ENCODE results near the gene DNAI4.
"Not testable (repeated sequence)": the region's sequence is repeated elsewhere in the genome, so short reads cannot be mapped to it uniquely, and the experiment has no call there.

DNAI4 gene

DNA sequence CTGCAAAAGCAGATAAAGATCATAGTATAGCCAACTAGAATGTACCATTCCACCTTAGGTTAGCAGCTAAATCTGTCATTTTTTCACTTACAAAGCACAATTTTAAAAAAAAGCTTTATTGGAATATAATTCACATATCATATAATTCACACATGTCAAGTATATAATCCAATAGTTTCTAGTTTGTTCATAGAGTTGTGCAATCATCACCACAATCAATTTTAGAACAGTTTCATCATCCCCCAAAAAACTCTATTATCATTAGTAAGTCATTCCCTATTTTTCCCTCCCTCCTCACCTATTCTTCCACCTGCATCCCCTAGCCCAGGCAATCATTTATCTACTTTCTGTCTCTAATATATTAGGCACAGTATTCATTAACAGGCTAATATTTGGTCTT lies 91.5 kb downstream of the DNAI4 start:
- DNase-seq (ENCODE audit: low read depth) = no peak

DNA sequence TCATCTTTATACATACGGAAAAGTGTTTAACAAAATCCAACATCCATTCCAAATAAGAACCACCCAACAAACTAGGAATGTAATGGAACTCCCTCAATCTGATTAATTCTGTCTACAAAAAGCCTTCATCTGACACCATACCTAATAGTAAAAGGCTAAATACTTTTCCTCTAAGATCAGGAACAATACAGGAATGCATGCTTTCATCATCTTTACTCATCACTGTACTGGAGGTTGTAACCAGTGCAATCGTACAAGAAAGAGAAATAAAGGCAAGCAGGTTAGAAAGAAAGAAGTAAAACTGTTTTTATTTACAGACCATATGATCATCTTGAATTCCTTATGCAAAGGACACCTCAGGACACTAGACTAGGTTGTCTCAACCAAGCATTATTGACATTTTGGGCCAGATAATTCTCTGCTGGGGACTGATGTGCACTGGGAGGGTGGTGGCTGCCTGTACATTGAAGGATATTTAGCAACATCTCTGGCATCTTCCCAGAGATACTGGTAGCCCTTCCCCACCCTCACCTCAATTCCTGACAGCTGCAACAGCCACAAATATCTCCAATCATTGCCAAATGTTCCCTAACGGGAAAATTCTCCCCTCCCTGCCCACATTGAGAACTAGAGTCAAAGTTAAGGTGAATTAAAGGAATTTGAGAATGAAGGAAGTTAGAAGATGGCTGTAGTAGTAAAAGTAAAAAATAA lies 93.0 kb downstream of the DNAI4 start:
- DNase-seq (ENCODE audit: low read depth) = peak; percentile 11

DNA sequence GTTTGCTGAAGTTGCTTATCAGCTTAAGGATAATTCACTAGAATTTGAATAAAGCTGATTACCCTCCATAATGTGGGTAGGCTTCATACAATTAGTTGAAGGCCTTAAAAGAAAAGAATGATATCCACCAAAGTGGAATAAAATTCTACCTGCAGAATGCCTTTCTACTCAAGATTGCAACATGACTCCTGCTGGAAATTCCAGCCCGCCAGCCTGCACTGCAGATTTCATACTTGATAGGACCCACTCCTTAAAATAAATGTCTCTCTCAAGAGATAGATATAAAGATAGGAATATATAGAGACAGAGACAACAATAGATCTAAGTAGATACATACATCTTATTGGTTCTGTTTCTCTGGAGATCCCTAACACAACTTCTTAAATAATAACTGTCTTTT lies 99.9 kb downstream of the DNAI4 start:
- DNase-seq (ENCODE audit: low read depth) = no peak

DNA sequence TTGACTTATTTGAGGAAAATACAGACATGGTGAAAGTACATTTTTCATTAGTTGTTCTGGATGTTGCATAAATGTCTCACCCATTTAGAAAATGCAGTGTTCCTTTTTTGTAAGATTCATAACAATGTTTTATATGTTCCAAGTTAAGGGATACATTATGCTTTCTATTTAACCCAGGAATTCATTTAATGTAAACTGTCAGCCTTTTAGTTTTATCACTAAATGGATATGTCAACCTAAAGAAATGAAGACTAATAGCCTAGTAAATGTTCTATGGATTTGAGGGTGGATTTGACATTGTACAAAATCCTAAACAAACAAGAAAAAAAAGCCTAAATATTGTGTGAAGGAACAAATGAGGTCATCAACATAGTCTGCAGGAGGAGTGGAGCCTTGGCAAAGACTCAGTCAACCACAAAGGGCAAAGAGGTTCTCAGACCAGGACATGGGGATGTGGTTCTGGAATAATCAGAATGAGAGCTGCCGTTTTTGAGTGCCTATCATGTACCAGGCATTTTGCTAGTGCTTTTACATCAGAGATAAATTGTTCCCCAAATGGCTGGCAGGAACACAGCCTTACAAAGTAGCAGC lies 114.8 kb downstream of the DNAI4 start:
- peak; percentile 80 for DNase-seq (ENCODE audit: low read depth)

DNA sequence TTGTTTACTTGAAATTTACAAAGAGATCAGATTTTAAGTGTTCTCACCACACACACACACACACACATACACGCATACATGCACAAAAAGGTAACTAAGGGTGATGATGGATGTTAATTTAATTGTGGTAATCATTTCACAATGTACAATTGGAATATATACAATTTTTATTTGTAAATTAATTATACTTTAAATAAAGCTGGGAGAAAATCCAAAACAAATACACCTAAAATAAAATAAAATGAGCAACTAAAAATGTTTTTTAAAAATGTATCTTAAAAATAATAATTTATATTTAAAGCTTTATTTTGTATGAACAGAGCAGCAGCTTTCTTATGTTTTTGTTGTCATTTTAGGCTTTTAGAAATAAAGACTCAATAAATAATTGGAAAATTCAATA lies 115.4 kb downstream of the DNAI4 start:
- DNase-seq (ENCODE audit: low read depth) = no peak

DNA sequence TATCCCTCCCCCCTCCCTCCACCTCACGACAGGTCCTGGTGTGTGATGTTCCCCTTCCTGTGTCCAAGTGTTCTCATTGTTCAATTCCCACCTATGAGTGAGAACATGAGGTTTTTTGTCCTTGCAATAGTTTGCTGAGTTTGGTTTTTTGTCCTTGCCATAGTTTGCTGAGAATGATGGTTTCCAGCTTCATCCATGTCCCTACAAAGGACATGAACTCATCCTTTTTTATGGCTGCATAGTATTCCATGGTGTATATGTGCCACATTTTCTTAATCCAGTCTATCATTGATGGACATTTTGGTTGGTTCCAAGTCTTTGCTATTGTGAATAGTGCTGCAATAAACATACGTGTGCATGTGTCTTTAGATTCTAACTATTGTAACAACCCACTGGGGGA lies 128.8 kb downstream of the DNAI4 start:
- DNase-seq (ENCODE audit: low read depth) = not testable (repeated sequence)

DNA sequence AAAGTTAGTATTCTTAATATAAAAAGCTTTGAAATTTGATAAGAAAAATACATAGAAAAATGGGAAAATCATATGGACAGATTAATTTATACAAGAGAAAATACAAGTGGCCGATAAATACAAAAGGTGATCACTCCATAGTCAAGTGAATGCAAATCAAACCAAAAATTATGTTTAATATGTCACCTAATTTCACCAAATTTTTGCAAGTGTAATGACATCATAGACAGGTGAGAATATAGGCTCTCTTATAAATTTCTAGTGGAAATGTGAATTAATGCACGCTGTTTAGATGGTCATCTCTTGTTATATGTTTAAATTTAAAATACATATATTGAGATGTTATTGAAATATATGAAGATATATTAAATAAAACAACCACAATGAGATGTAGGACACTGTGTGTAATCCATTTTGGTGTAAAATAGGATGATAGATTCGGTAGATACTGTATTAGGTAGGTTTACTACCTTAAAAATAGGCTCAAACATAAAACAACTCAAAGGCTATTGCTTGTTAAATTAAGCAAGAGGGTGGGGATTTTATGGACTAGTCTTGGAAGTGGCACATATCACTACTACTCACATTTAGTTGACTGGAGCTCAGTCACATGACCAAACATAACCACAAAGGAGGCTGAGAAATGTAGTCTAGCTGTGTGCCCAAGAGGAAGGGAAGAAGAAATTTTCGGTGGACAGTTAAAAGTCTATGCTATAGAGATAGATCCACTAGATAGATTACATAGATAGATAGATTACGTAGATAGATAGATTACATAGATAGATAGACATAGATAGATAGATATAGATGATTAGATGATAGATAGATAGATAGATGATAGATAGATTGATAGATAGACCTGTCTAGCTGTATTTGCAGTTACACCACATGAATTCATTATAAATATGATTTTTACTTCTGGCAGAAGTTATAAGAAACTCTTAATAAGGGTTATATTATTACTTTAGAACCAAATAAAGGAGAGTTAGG lies 132.7 kb downstream of the DNAI4 start:
- DNase-seq (ENCODE audit: low read depth) = no peak

DNA sequence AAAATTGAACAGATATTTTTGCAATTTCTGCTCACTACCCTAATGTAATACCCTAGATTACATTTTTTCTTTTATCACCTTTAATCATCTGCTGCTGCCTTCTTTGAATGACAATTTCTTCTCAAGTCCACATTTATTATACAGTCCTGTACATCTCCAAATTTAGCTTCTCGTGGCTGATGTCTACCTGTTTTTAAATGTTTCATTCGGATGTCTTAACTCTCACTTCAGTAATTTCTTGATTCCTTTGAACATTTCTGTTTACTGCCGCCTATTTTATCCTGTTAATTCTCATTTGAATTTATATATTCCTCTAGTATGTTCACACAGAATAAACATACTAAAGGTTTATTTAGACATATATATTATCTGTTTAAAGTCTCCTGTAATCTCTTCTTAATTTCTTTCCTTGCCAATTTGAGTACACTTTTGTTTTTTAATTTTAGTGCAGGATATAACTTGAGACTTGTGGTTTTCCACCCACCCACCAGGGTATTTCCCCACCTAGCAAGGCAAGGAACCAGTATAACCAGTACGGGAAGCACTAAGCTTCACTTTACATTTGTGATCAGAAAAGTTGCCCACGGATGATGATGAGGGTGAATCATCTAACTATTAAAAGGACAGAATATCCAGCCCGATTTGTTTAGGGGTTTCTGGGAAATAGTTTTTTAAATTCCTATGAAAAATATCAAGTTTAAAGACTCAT lies 136.3 kb downstream of the DNAI4 start:
- no peak for DNase-seq (ENCODE audit: low read depth)

DNA sequence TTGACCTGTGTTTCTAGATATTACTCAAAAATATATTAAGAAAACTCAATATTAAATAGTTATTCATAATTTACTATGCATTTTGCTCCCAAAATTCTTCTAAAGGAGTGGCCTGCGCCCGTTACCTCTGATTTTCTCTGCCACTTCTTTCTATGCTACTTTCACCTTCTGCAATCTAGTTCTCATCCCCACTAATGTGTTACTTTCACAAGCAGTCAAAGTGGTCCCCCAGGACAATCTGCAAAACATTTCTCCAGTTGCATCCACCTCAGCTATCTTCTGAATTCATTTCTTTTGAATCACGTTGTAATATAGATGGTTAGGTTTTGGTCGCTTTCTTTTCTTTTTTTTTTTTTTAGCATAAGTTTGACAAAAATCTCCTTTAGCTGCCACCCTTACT lies 137.0 kb downstream of the DNAI4 start:
- no peak for DNase-seq (ENCODE audit: low read depth)

DNA sequence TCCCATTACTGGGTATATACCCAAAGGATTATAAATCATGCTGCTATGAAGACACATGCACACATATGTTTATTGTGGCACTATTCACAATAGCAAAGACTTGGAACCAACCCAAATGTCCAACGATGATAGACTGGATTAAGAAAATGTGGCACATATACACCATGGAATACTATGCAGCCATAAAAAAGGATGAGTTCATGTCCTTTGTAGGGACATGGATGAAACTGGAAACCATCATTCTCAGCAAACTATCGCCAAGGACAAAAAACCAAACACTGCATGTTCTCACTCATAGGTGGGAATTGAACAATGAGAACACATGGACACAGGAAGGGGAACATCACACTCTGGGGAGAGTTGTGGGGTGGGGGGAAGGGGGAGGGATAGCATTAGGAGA lies 138.9 kb downstream of the DNAI4 start:
- not testable (repeated sequence) for DNase-seq (ENCODE audit: low read depth)

DNA sequence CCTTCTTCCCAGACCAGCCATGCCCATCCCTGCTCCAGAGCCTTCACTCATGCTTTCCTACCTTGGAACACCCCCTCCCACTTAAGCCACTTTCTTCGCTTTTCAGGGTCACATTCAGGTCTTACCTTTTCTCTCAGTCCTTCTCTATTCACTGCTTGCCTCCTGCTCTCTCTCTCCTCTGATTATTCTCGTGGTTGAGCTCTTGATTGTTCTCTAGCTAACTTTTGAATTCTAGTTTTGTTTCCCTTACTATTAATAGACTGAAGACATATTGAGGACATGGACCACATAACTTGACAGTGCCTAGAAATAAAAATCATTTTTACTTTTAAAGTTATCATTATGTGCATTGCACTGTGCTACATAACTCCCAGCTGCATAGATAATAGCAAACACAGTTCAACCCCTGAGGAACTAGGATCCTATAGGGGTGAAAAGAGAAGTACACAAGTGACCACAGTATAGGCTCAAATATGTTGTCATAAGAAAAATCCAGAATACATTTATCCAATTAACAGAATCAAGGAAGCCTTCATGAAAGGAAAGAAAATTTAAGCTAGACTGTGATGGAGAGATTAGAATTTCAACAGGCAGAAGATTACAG lies 145.1 kb downstream of the DNAI4 start:
- DNase-seq (ENCODE audit: low read depth) = no peak

DNA sequence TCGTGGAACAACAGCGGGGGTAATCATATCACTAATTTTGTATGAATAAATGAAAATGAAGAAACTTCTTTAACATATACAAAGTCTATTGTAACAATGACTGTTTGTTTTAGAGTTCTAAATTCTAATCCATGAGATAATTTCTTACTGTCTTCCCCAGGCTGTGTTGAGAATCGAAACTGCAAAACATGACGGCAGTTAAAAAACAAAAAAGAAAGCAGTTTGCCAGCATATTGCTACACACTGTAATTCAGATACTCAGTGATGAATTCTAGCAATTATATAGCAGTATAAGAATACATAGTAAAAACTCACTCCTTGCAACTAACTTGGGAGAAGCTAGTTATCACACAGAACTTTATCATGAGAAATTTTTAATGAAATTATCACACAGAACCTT lies 145.7 kb downstream of the DNAI4 start:
- no peak for DNase-seq (ENCODE audit: low read depth)

DNA sequence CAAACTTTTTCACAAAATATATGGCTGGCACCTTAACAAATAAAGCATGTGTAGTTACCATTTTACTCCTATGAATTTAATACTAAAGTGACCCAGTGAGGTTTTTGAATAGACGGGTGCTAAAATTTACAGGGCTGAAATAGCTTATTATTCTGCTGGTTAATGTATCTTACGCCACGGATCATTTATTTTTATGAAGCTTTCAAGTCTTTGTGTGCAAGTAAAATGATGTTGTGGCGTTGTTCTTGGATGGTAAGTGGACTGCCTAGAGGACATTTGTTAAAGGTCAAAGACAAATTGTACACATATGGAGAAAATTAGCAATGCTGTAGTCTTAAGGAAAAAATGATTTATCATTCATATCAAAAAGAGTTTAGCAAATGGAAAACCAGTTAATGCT lies 146.4 kb downstream of the DNAI4 start:
- DNase-seq (ENCODE audit: low read depth) = no peak

DNA sequence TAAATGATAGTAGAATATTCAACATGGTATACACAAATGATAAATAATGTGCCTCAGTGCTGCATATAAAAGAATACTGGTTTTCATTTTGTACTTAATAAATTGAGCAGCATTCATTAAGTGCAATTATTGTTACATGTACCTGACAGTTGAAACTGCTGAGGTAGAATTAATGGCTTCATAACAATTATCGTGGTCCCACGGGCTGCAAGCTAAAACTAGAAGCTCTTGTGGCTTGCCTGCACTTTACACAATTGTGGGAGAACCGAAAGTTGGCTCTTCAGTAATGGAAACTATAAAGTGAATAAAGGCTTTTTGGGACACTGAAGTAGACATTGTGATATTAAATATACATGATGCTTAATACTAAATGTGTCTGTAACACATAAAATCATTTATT lies 146.8 kb downstream of the DNAI4 start:
- no peak for DNase-seq (ENCODE audit: low read depth)

DNA sequence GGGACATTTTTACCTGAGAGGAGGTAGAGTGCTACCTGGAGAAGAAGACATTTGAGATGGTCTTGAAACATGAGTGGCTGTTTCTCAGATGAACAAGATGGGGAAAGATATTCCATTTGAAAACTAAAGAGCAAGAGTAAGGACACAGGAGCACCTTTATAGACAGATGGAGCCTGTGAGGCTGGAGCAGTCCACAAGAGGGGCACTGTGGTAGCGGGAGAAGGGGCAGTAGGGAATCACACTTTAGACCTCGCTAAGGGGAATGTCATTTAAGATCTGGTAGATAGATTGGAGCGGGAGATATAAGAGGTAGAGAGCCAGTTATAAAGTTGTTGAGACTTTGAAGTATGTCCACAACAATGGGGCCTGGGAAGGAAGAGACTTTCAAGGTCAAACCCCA lies 149.0 kb downstream of the DNAI4 start:
- no peak for DNase-seq (ENCODE audit: low read depth)

DNA sequence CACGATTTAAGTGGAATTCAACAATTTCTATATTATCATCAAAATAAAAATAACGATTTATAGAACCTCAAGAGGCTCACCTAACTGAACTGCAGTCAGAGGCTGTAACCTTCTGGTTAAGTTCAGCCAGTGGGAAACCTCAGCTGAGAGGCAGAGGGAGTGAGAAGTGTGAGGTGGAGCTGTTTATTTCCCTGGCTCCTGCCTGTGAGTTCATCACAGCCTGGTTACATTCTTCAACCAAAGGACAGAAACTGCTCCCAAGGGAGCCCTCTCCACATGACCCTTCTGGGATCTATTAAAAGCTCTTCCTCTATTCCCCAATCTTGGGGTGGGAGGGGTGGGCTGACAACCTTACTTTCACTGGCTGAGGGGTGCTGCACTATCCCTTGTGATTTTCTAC lies 150.2 kb downstream of the DNAI4 start:
- no peak for DNase-seq (ENCODE audit: low read depth)

DNA sequence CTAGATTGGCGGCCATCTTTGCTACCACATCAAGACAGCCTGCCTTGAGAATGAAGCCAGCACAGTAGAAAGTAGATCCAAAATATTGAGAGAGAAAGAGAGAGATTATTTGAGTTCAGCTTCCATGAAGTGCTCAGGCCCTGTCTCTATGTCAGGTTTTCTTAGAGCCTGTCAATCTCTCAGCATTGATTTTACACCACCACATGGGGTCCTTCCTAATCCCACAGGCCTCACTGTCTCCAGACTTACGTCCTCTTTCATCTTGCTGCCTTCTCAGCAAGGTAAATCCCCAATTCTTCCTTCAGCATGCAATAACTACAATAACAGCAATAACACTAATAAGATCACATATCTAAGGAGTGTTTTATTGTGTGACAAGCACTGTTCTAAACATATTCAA lies 151.4 kb downstream of the DNAI4 start:
- no peak for DNase-seq (ENCODE audit: low read depth)

DNA sequence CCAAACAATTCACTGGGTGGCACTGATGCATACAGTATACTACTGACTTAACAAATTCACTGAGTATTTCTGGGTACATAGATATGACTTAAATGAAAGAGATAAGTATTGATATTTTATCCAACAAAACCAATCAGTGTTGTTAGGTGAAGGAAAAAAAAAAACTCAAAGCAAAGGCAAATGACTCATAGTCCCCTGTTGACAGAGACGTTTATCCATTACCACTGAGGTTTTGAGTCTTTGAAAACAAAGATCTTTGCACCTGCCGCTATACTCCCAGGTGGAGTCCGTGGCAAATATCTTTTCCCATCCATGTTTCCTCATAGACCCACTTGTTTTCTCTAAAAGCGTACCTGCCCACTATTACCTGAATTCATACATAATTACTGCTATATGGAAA lies 154.0 kb downstream of the DNAI4 start:
- no peak for DNase-seq (ENCODE audit: low read depth)

DNA sequence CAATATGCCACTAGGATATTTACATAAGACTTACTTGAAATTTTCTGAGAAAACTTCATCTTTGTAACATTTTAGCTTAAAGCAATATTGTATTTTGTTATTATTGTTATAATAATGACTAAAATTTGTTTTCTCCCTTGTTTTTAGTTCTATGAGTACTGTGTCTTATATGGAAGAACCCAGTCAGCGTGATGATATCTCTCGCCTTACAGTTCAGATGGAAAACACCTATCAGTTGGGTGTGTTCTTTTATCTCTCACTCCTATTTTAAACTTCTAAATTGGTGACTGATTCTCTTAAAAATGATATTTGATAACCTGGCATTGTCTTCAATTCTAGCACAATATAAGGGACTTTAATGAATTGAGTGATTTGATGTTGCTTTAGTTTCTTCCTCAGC lies 154.4 kb downstream of the DNAI4 start:
- no peak for DNase-seq (ENCODE audit: low read depth)

DNA sequence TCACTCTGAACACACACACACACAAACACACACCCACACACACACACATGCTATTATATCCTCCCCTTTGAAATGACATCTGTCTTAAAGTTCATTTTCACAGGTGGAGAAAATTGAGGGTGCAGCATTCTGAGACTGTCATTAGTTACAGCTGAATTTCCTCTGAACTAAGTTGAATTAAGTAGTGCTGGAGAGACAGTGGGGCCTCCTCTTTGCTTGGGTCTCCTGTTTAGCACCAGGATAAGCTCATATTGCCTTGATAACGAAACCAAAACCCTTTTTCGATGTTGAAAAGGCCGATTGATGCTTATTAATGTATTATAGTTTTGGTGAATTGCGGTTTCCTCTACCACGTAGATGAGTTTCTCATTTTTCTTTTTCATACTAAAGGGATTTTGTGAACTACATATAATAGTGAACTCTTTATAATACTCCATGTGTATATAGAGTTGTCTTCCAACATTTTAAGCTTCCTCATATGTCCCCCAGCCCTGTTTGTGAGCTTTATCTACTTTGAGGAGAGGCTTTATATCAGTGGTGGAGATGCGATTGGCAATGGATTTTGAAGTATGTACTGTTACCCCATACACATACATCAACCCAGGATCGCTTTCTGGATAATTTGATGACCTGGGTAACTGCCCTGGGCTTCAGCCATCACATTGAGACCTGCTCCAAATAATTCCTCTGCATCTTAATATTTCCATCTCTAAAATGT lies 155.0 kb downstream of the DNAI4 start:
- DNase-seq (ENCODE audit: low read depth) = no peak

DNA sequence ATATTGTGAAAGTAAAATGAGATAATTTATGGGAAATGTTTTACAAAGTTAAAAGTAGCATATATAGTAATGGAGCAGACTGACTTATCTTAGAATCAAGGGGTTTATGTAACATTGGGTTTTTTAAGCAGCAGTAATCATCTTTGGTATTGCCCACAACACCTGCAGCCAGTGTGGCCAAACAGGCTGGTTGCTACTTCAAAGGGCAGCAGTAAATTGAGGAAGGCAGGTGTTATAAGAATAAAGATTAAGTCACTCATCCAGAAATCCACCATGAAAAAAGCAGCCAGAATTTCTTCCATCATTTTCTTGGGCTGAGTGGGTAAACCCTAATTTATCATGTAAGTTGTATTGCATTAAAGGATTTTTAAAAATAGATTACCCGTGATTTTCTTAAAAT lies 155.7 kb downstream of the DNAI4 start:
- DNase-seq (ENCODE audit: low read depth) = no peak
